ENCODE results near the gene FMN1.

DNA sequence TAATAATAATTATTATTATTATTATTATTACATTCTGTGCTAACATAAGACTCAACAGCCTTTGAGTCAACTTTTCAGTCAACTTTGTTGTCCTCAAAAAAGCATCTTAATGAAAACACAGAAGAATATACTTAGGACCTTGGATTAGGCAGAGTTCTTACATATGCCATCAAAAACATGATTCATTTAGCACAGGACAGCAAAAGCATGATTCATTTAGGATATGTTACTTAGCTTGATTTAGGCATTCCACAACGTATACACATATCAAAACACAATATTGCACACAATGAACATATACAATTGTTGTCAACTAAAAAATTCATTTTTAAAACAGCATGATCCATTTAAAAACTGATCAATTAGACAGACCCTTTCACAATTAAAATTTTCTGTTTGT lies 213.0 kb downstream of the FMN1 start:
- TF ChIP-seq, protein P1, sequence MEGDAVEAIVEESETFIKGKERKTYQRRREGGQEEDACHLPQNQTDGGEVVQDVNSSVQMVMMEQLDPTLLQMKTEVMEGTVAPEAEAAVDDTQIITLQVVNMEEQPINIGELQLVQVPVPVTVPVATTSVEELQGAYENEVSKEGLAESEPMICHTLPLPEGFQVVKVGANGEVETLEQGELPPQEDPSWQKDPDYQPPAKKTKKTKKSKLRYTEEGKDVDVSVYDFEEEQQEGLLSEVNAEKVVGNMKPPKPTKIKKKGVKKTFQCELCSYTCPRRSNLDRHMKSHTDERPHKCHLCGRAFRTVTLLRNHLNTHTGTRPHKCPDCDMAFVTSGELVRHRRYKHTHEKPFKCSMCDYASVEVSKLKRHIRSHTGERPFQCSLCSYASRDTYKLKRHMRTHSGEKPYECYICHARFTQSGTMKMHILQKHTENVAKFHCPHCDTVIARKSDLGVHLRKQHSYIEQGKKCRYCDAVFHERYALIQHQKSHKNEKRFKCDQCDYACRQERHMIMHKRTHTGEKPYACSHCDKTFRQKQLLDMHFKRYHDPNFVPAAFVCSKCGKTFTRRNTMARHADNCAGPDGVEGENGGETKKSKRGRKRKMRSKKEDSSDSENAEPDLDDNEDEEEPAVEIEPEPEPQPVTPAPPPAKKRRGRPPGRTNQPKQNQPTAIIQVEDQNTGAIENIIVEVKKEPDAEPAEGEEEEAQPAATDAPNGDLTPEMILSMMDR (conservative IDR thresholded peaks at IDR 0.05; ENCODE audit: low read depth, low read length): no peak
- TF ChIP-seq EZH2 (IDR thresholded peaks at IDR 0.05; ENCODE audit: low read length, unreplicated experiment): no peak

Data from PC-3 (cell line).